DND-41 (cell line): ENCODE results near the gene PBX3.

Source experiments
- ATAC-seq: fragments of 200-7000 bp; cut with Tn5 transposase; 3 replicates; pipeline ENCODE4 v1.9.1; 2021; ENCODE audit warnings: low read depth; ENCODE audit not compliant: insufficient read depth
- DNase-seq: peaks from one replicate; pipeline ENCODE4 v3.0.0-alpha.2; 2020
- H2AFZ ChIP-seq: 2 replicates; pipeline ENCODE4 v1.6.0; 2012; ENCODE audit warnings: low read depth, low read length
- H3K27ac ChIP-seq: 2 replicates; pipeline ENCODE4 v1.5.1; 2012; ENCODE audit warnings: low read length, inconsistent platforms
- H3K27me3 ChIP-seq: fragments of 200-600 bp; sonication (generic); 2 replicates; pipeline ENCODE4 v1.6.0; 2012; ENCODE audit warnings: low read length, mild to moderate bottlenecking, inconsistent platforms; ENCODE audit not compliant: insufficient read depth, poor library complexity
- H3K36me3 ChIP-seq: 2 replicates; pipeline ENCODE4 v1.5.1; 2012; ENCODE audit warnings: low read length, inconsistent platforms; ENCODE audit not compliant: insufficient read depth
- H3K4me1 ChIP-seq: 2 replicates; pipeline ENCODE4 v1.5.1; 2012; ENCODE audit warnings: mild to moderate bottlenecking, low read length; ENCODE audit not compliant: insufficient read depth
- H3K4me2 ChIP-seq: 2 replicates; pipeline ENCODE4 v1.6.0; 2012; ENCODE audit warnings: mild to moderate bottlenecking, moderate library complexity, low read length, inconsistent platforms; ENCODE audit not compliant: insufficient read depth
- H3K4me3 ChIP-seq, 2 experiments: fragments of 200-600 bp in 1 of 2; shearing (Covaris generic) in 1 of 2; 2 replicates each; pipeline ENCODE4 v1.5.1; 2012 to 2016; ENCODE audit warnings: inconsistent platforms in 2 of 2, low read length in 2 of 2, mild to moderate bottlenecking in 2 of 2, low read depth in 1 of 2, moderate library complexity in 1 of 2
- H3K79me2 ChIP-seq: 2 replicates; pipeline ENCODE4 v1.6.0; 2012; ENCODE audit warnings: low read length, inconsistent platforms; ENCODE audit not compliant: insufficient read depth
- H3K9ac ChIP-seq: 2 replicates; pipeline ENCODE4 v1.6.0; 2012; ENCODE audit warnings: low read depth, mild to moderate bottlenecking, inconsistent platforms, low read length, moderate library complexity
- H3K9me3 ChIP-seq: 2 replicates; pipeline ENCODE4 v1.5.1; 2012; ENCODE audit warnings: low read length, moderate library complexity, mild to moderate bottlenecking, inconsistent platforms; ENCODE audit not compliant: insufficient read depth, severe bottlenecking
- H4K20me1 ChIP-seq: 2 replicates; pipeline ENCODE4 v1.6.0; 2012; ENCODE audit warnings: low read length; ENCODE audit not compliant: insufficient read depth
- EZH2 ChIP-seq: IDR thresholded peaks from 3 replicates; pipeline ENCODE4 v1.6.1; 2012; ENCODE audit warnings: borderline replicate concordance, low read depth, mild to moderate bottlenecking, moderate library complexity, low read length, inconsistent platforms; ENCODE audit not compliant: severe bottlenecking
- TF ChIP-seq, protein P1 (sequence below): IDR thresholded peaks from 2 replicates; pipeline ENCODE4 v1.5.1; 2012; ENCODE audit warnings: borderline replicate concordance, low read length, moderate library complexity, mild to moderate bottlenecking; ENCODE audit not compliant: poor library complexity, severe bottlenecking; ENCODE audit errors: extremely low read depth

PBX3 gene

DNA sequence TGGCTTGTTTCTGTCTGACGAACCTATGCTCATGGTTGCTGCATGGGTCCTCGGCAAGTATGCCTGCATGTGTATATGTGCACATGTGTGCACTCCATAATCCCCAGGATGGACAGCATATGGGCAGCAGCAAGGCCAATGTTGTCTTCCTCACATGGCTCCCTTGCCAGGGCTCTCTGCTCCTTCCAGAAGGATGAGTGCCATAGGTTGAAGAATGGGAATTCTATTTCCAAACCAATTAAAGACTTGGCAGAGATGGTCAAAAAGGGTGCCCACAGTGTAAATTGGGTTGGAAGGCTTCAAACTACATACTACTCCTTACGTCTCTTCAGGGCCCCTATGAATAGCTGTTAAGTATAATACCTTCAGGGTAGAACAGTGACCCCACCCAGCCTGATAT, 212.1 kb downstream of the PBX3 start:
- Histone ChIP-seq H3K9me3 (no peaks in the 10 kb centered on the region), H3K4me2 (no peak overlapping the region), H4K20me1 (no peaks in the 10 kb centered on the region), H3K27ac (no peak overlapping the region), H3K27me3 (no peaks in the 10 kb centered on the region), H3K36me3 (peaks cover 25% of the 10 kb centered on the region), H2AFZ (no peak overlapping the region), H3K4me3 (no peak overlapping the region), H3K79me2 (no peaks in the 10 kb centered on the region), H3K9ac (no peak overlapping the region), H3K4me1 (no peaks in the 10 kb centered on the region)
- no peak for ATAC-seq
- no peak for DNase-seq
- TF ChIP-seq EZH2 = no peak
- TF ChIP-seq, protein P1, sequence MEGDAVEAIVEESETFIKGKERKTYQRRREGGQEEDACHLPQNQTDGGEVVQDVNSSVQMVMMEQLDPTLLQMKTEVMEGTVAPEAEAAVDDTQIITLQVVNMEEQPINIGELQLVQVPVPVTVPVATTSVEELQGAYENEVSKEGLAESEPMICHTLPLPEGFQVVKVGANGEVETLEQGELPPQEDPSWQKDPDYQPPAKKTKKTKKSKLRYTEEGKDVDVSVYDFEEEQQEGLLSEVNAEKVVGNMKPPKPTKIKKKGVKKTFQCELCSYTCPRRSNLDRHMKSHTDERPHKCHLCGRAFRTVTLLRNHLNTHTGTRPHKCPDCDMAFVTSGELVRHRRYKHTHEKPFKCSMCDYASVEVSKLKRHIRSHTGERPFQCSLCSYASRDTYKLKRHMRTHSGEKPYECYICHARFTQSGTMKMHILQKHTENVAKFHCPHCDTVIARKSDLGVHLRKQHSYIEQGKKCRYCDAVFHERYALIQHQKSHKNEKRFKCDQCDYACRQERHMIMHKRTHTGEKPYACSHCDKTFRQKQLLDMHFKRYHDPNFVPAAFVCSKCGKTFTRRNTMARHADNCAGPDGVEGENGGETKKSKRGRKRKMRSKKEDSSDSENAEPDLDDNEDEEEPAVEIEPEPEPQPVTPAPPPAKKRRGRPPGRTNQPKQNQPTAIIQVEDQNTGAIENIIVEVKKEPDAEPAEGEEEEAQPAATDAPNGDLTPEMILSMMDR = no peak

DNA sequence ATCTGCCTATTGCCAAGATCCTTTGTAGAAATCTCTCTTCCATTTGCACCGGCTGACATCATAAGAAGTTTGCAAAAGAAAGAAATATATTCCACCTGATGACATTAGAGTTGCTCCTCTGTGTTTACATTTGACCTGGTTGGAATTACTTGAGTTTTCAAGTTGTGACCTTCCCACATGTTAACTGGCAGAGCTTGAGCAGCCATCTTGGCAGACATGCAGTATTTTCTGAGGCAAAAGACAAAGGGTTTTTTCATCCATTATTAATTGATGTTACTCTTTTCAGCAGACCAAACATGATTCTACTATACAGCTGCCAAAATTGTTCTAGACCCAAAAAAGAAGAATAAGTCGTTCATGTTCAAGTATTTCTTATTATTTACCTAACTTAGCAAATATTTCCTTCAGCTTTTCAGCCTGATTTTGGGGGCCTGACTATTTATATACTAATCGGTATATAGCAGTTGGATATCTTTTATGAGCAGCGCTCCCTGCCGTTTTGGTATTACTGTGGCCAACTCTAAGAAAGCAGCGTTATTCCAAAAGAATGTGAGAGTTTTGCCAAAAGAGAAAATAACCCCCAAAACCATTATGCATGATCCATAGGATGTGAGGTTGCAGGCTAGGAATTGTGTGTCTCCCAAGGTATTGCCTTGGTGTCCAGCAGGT, 212.9 kb downstream of the PBX3 start:
- H3K79me2 ChIP-seq = no peaks in the 10 kb centered on the region
- DNase-seq = no peak
- H3K27ac ChIP-seq = no peak overlapping the region
- no peaks in the 10 kb centered on the region for H4K20me1 ChIP-seq
- H3K4me3 ChIP-seq = no peak overlapping the region
- H3K27me3 ChIP-seq = no peaks in the 10 kb centered on the region
- no peak overlapping the region for H3K9ac ChIP-seq
- H3K9me3 ChIP-seq = no peaks in the 10 kb centered on the region
- peaks cover 30% of the 10 kb centered on the region for H3K36me3 ChIP-seq
- no peak overlapping the region for H2AFZ ChIP-seq
- H3K4me1 ChIP-seq = no peaks in the 10 kb centered on the region
- ATAC-seq = no peak
- TF ChIP-seq, protein P1 = no peak
- TF ChIP-seq EZH2 = no peak
- H3K4me2 ChIP-seq = no peak overlapping the region

DNA sequence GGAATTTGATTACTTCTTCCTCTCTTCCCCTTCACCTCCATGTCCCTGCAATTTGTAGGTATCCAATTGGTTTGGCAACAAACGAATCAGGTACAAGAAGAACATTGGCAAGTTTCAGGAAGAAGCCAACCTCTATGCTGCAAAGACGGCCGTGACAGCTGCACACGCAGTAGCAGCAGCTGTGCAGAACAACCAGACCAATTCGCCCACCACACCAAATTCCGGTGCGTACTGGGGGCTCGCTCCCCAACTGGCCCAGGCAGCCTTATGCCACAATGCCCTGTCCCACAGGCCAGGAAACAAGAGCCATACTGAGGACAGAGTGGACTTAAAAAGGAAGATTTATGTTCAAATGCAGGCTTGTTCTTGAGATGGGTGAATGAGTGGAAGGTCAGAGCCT, 213.5 kb downstream of the PBX3 start:
- H3K4me3 ChIP-seq = no peak overlapping the region
- no peaks in the 10 kb centered on the region for H4K20me1 ChIP-seq
- no peaks in the 10 kb centered on the region for H3K79me2 ChIP-seq
- peaks cover 34% of the 10 kb centered on the region for H3K36me3 ChIP-seq
- no peaks in the 10 kb centered on the region for H3K27me3 ChIP-seq
- ATAC-seq (no peak), DNase-seq (no peak)
- no peak overlapping the region for H3K9ac ChIP-seq
- H3K27ac ChIP-seq = no peak overlapping the region
- H3K9me3 ChIP-seq = no peaks in the 10 kb centered on the region
- no peaks in the 10 kb centered on the region for H3K4me1 ChIP-seq
- H3K4me2 ChIP-seq = no peak overlapping the region
- no peak overlapping the region for H2AFZ ChIP-seq
- TF ChIP-seq, protein P1 = no peak
- no peak for TF ChIP-seq EZH2
